RWPE2 (cell line): ENCODE results near the gene KIF26B.

Experiments used
- ATAC-seq: fragments of 200-7000 bp; cut with Tn5 transposase; 3 replicates; pipeline ENCODE4 v1.9.1; 2021; ENCODE audit warnings: low read depth
- DNase-seq: peaks from one replicate; pipeline ENCODE4 v3.0.0-alpha.2; 2020; ENCODE audit warnings: low spot score
- H3K27ac ChIP-seq: fragments of 450-650 bp; 2 replicates; pipeline ENCODE4 v1.5.1; 2017; ENCODE audit warnings: mild to moderate bottlenecking; ENCODE audit not compliant: poor library complexity, severe bottlenecking
- H3K27me3 ChIP-seq: fragments of 250-450 bp; sonication (Bioruptor Pico); 2 replicates; pipeline ENCODE4 v1.5.1; 2021; ENCODE audit warnings: mild to moderate bottlenecking, moderate library complexity; ENCODE audit not compliant: insufficient read depth, poor library complexity, severe bottlenecking
- H3K36me3 ChIP-seq: fragments of 250-450 bp; sonication (Bioruptor Pico); 2 replicates; pipeline ENCODE4 v1.5.1; 2020; ENCODE audit warnings: low read depth, mild to moderate bottlenecking, moderate library complexity
- H3K4me1 ChIP-seq: fragments of 250-450 bp; sonication (Bioruptor Pico); 2 replicates; pipeline ENCODE4 v1.5.1; 2021; ENCODE audit warnings: mild to moderate bottlenecking, moderate library complexity; ENCODE audit not compliant: insufficient read depth, poor library complexity, severe bottlenecking
- H3K4me3 ChIP-seq: fragments of 250-450 bp; sonication (Bioruptor Pico); 2 replicates; pipeline ENCODE4 v1.5.1; 2021; ENCODE audit warnings: mild to moderate bottlenecking, moderate library complexity; ENCODE audit not compliant: severe bottlenecking
- H3K9me3 ChIP-seq: fragments of 250-450 bp; sonication (Bioruptor Pico); 2 replicates; pipeline ENCODE4 v1.5.1; 2021; ENCODE audit warnings: mild to moderate bottlenecking, moderate library complexity; ENCODE audit not compliant: severe bottlenecking
- CTCF ChIP-seq: fragments of 450-650 bp; IDR thresholded peaks from one replicate; pipeline ENCODE4 v1.5.1; 2017; ENCODE audit warnings: mild to moderate bottlenecking, moderate library complexity; ENCODE audit not compliant: poor library complexity, severe bottlenecking

Gene KIF26B

GRCh38 chr1:245234217-245235081 lies 79.7 kb downstream of the KIF26B start:
- Histone ChIP-seq H3K36me3 (no peaks in the 10 kb centered on the region), H3K27ac (no peak overlapping the region), H3K9me3 (no peaks in the 10 kb centered on the region), H3K4me1 (no peaks in the 10 kb centered on the region), H3K4me3 (no peak overlapping the region), H3K27me3 (no peaks in the 10 kb centered on the region)
- no peak for TF ChIP-seq CTCF
- DNase-seq (no peak), ATAC-seq (no peak)

GRCh38 chr1:245235156-245235555 lies 80.4 kb downstream of the KIF26B start:
- Histone ChIP-seq H3K27me3 (no peaks in the 10 kb centered on the region), H3K36me3 (no peaks in the 10 kb centered on the region), H3K4me1 (no peaks in the 10 kb centered on the region), H3K4me3 (no peak overlapping the region), H3K27ac (no peak overlapping the region), H3K9me3 (no peaks in the 10 kb centered on the region)
- no peak for TF ChIP-seq CTCF
- no peak for DNase-seq
- ATAC-seq = no peak

GRCh38 chr1:245240648-245241165 lies 85.9 kb downstream of the KIF26B start:
- TF ChIP-seq CTCF = no peak
- Histone ChIP-seq H3K9me3 (no peaks in the 10 kb centered on the region), H3K27ac (no peak overlapping the region), H3K27me3 (no peaks in the 10 kb centered on the region), H3K4me3 (no peak overlapping the region), H3K36me3 (no peaks in the 10 kb centered on the region), H3K4me1 (no peaks in the 10 kb centered on the region)
- no peak for DNase-seq
- ATAC-seq = no peak

- Histone ChIP-seq H3K36me3 (no peaks in the 10 kb centered on the region), H3K4me1 (no peaks in the 10 kb centered on the region), H3K27me3 (no peaks in the 10 kb centered on the region), H3K9me3 (no peaks in the 10 kb centered on the region), H3K4me3 (no peak overlapping the region), H3K27ac (no peak overlapping the region)
- no peak for DNase-seq
- ATAC-seq = no peak
- no peak for TF ChIP-seq CTCF
Observed at GRCh38 chr1:245241526-245242130, 86.8 kb downstream of the KIF26B start.
